Measurements from ENCODE around the gene RRP8.

DNA sequence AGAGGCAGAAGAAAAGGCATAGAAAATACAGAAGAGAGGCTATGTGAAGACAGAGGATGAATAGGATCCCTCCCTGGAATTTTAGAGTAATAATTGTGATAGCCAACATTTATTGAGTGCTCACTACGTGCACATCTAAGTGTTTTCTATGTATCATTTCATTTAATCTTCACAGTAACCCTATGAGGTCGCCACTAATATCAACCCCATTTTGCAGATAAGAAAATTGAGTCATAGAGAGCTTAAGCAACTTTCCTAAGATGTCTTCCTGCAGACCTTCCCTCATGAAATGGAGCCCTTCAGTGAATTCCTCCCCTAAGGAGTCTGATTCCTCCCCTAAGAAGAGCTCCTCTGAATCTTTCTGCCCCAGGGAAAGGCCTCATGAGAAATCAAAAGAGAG is 38.1 kb downstream of the RRP8 start:
- TF ChIP-seq, protein P1, sequence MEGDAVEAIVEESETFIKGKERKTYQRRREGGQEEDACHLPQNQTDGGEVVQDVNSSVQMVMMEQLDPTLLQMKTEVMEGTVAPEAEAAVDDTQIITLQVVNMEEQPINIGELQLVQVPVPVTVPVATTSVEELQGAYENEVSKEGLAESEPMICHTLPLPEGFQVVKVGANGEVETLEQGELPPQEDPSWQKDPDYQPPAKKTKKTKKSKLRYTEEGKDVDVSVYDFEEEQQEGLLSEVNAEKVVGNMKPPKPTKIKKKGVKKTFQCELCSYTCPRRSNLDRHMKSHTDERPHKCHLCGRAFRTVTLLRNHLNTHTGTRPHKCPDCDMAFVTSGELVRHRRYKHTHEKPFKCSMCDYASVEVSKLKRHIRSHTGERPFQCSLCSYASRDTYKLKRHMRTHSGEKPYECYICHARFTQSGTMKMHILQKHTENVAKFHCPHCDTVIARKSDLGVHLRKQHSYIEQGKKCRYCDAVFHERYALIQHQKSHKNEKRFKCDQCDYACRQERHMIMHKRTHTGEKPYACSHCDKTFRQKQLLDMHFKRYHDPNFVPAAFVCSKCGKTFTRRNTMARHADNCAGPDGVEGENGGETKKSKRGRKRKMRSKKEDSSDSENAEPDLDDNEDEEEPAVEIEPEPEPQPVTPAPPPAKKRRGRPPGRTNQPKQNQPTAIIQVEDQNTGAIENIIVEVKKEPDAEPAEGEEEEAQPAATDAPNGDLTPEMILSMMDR (IDR thresholded peaks at IDR 0.05): no peak
- no peak for TF ChIP-seq POLR2A (IDR thresholded peaks at IDR 0.05)

All from upper lobe of left lung (tissue), 4 donors.